Trophoblast cell (in vitro differentiated cells and primary cell): ENCODE results near the gene GSTP1.

Source experiments
- DNase-seq, 2 donors: peaks; one replicate each; pipeline ENCODE4 v3.0.0-alpha.2; 2016
- H2AFZ ChIP-seq: 2 replicates; pipeline ENCODE4 v1.6.1; 2013; ENCODE audit warnings: low read length, moderate library complexity, mild to moderate bottlenecking; ENCODE audit not compliant: insufficient read depth, poor library complexity
- H2AK5ac ChIP-seq: 2 replicates; pipeline ENCODE4 v1.6.1; 2013; ENCODE audit warnings: mild to moderate bottlenecking, low read length
- H2BK120ac ChIP-seq: 2 replicates; pipeline ENCODE4 v1.6.1; 2013; ENCODE audit warnings: low read length, mild to moderate bottlenecking, moderate library complexity; ENCODE audit not compliant: insufficient read depth, poor library complexity
- H2BK12ac ChIP-seq: 2 replicates; pipeline ENCODE4 v1.6.1; 2013; ENCODE audit warnings: mild to moderate bottlenecking, low read length, moderate library complexity
- H2BK5ac ChIP-seq: 2 replicates; pipeline ENCODE4 v1.6.1; 2013; ENCODE audit warnings: low read length, low read depth, moderate library complexity, mild to moderate bottlenecking; ENCODE audit not compliant: poor library complexity
- H3K14ac ChIP-seq: 2 replicates; pipeline ENCODE4 v1.6.1; 2013; ENCODE audit warnings: mild to moderate bottlenecking, low read length
- H3K18ac ChIP-seq: 2 replicates; pipeline ENCODE4 v1.6.1; 2013; ENCODE audit warnings: mild to moderate bottlenecking, low read length
- H3K23ac ChIP-seq: 2 replicates; pipeline ENCODE4 v1.6.1; 2013; ENCODE audit warnings: low read length
- H3K27ac ChIP-seq: 2 replicates; pipeline ENCODE4 v1.5.1; 2013; ENCODE audit warnings: low read depth, mild to moderate bottlenecking, inconsistent platforms, low read length, moderate library complexity
- H3K27me3 ChIP-seq: 2 replicates; pipeline ENCODE4 v1.6.1; 2013; ENCODE audit warnings: inconsistent platforms, mild to moderate bottlenecking, low read length, moderate library complexity; ENCODE audit not compliant: insufficient read depth
- H3K36me3 ChIP-seq, 2 experiments: 1 replicate in 1 of 2; 2 replicates in 1 of 2; pipeline ENCODE4 v1.6.1; 2013; ENCODE audit warnings: low read length in 2 of 2, mild to moderate bottlenecking in 2 of 2, moderate library complexity in 1 of 2; ENCODE audit not compliant: insufficient read depth in 2 of 2, control insufficient read depth in 1 of 2
- H3K4ac ChIP-seq: 2 replicates; pipeline ENCODE4 v1.6.1; 2013; ENCODE audit warnings: low read depth, mild to moderate bottlenecking, low read length, moderate library complexity
- H3K4me1 ChIP-seq, 2 experiments: 1 replicate in 1 of 2; 2 replicates in 1 of 2; pipeline ENCODE4 v1.6.1; 2013; ENCODE audit warnings: low read length in 2 of 2, mild to moderate bottlenecking in 2 of 2, moderate library complexity in 1 of 2; ENCODE audit not compliant: insufficient read depth in 2 of 2, control insufficient read depth in 1 of 2
- H3K4me2 ChIP-seq: 2 replicates; pipeline ENCODE4 v1.6.1; 2013; ENCODE audit warnings: inconsistent platforms, mild to moderate bottlenecking, low read length, moderate library complexity
- H3K4me3 ChIP-seq: 2 replicates; pipeline ENCODE4 v1.5.1; 2013; ENCODE audit warnings: mild to moderate bottlenecking, low read depth, low read length, inconsistent platforms
- H3K79me1 ChIP-seq: one replicate; pipeline ENCODE4 v1.6.1; 2013; ENCODE audit warnings: low read length
- H3K79me2 ChIP-seq: 2 replicates; pipeline ENCODE4 v1.6.1; 2013; ENCODE audit warnings: low read length, mild to moderate bottlenecking; ENCODE audit not compliant: control insufficient read depth, insufficient read depth, poor library complexity
- H3K9ac ChIP-seq: 2 replicates; pipeline ENCODE4 v1.6.1; 2013; ENCODE audit warnings: mild to moderate bottlenecking, low read length
- H3K9me3 ChIP-seq: 2 replicates; pipeline ENCODE4 v1.6.1; 2013; ENCODE audit warnings: low read depth, mild to moderate bottlenecking, control low read depth, inconsistent platforms, low read length; ENCODE audit not compliant: insufficient read depth
- H4K12ac ChIP-seq: 2 replicates; pipeline ENCODE4 v1.6.1; 2013; ENCODE audit warnings: low read depth, mild to moderate bottlenecking, low read length, moderate library complexity
- H4K8ac ChIP-seq: 2 replicates; pipeline ENCODE4 v1.6.1; 2013; ENCODE audit warnings: low read depth, mild to moderate bottlenecking, low read length, moderate library complexity
- H4K91ac ChIP-seq: one replicate; pipeline ENCODE4 v1.6.1; 2013; ENCODE audit warnings: low read depth, mild to moderate bottlenecking, low read length, moderate library complexity
- WGBS: extraction: QIAGEN DNeasy Blood & Tissue Kit; methylation state at CpG from one replicate; pipeline ENCODE4 v1.1.7; 2013; ENCODE audit warnings: missing lambda C conversion rate; ENCODE audit not compliant: insufficient read length, insufficient coverage; ENCODE audit errors: extremely low coverage; 5-methylcytosine and 5-hydroxymethylcytosine counted together

GSTP1 gene

GRCh38 chr11:67538823-67539505, 44.6 kb upstream of the GSTP1 start:
- H3K79me1 ChIP-seq, result no peaks in the 10 kb centered on the region
- H4K91ac ChIP-seq, result no peak overlapping the region
- no peak overlapping the region for H3K23ac ChIP-seq
- H3K36me3 ChIP-seq, result no peaks in the 10 kb centered on the region
- H2BK120ac ChIP-seq, result no peak overlapping the region
- H2AFZ ChIP-seq, result no peak overlapping the region
- no peak overlapping the region for H4K8ac ChIP-seq
- no peaks in the 10 kb centered on the region for H3K4me1 ChIP-seq
- no peak overlapping the region for H2AK5ac ChIP-seq
- H3K18ac ChIP-seq, result no peak overlapping the region
- no peak overlapping the region for H4K12ac ChIP-seq
- no CpG with 5 or more reads among the region's 10 CpGs for WGBS
- DNase-seq, result no peak
- no peak overlapping the region for H3K4ac ChIP-seq
- no peak overlapping the region for H2BK5ac ChIP-seq
- peaks cover 3% of the 10 kb centered on the region for H3K9me3 ChIP-seq
- H3K4me2 ChIP-seq, result no peak overlapping the region
- no peak overlapping the region for H2BK12ac ChIP-seq
- no peak overlapping the region for H3K14ac ChIP-seq
- H3K79me2 ChIP-seq, result no peaks in the 10 kb centered on the region
- H3K27ac ChIP-seq, result no peak overlapping the region
- H3K9ac ChIP-seq, result no peak overlapping the region
- H3K4me3 ChIP-seq, result no peak overlapping the region
- no peaks in the 10 kb centered on the region for H3K27me3 ChIP-seq

GRCh38 chr11:67539550-67539949, 44.1 kb upstream of the GSTP1 start:
- Histone ChIP-seq H4K8ac (no peak overlapping the region), H3K27me3 (no peaks in the 10 kb centered on the region), H4K91ac (no peak overlapping the region), H2AK5ac (no peak overlapping the region), H4K12ac (no peak overlapping the region), H2BK12ac (no peak overlapping the region), H3K14ac (no peak overlapping the region), H3K4me3 (no peak overlapping the region), H3K79me2 (no peaks in the 10 kb centered on the region), H3K18ac (no peak overlapping the region), H3K4ac (no peak overlapping the region), H3K4me1 (no peaks in the 10 kb centered on the region), H2BK5ac (no peak overlapping the region), H3K79me1 (no peaks in the 10 kb centered on the region), H3K4me2 (no peak overlapping the region), H3K9me3 (peaks cover 3% of the 10 kb centered on the region), H3K9ac (no peak overlapping the region), H2AFZ (no peak overlapping the region), H3K36me3 (no peaks in the 10 kb centered on the region), H3K23ac (no peak overlapping the region), H3K27ac (no peak overlapping the region), H2BK120ac (no peak overlapping the region)
- no peak for DNase-seq
- no CpG with 5 or more reads among the region's 4 CpGs for WGBS

GRCh38 chr11:67541198-67541597, 42.4 kb upstream of the GSTP1 start:
- H3K4me1 ChIP-seq, result no peaks in the 10 kb centered on the region
- WGBS, result no CpG with 5 or more reads among the region's 6 CpGs
- H3K27ac ChIP-seq, result no peak overlapping the region
- H4K8ac ChIP-seq, result no peak overlapping the region
- no peak overlapping the region for H3K9ac ChIP-seq
- no peak overlapping the region for H2BK120ac ChIP-seq
- H3K23ac ChIP-seq, result no peak overlapping the region
- no peak overlapping the region for H3K18ac ChIP-seq
- H3K79me1 ChIP-seq, result no peaks in the 10 kb centered on the region
- no peaks in the 10 kb centered on the region for H3K27me3 ChIP-seq
- H4K91ac ChIP-seq, result no peak overlapping the region
- DNase-seq, result no peak
- H4K12ac ChIP-seq, result no peak overlapping the region
- H2BK12ac ChIP-seq, result no peak overlapping the region
- H3K4me3 ChIP-seq, result no peak overlapping the region
- H3K4ac ChIP-seq, result no peak overlapping the region
- H2AK5ac ChIP-seq, result no peak overlapping the region
- no peak overlapping the region for H2AFZ ChIP-seq
- H3K79me2 ChIP-seq, result no peaks in the 10 kb centered on the region
- H3K9me3 ChIP-seq, result peaks cover 2% of the 10 kb centered on the region
- H3K14ac ChIP-seq, result no peak overlapping the region
- no peaks in the 10 kb centered on the region for H3K36me3 ChIP-seq
- H2BK5ac ChIP-seq, result no peak overlapping the region
- no peak overlapping the region for H3K4me2 ChIP-seq

GRCh38 chr11:67542169-67542568, 41.4 kb upstream of the GSTP1 start:
- H4K12ac ChIP-seq, result no peak overlapping the region
- no peak overlapping the region for H3K4me3 ChIP-seq
- no peak overlapping the region for H2BK5ac ChIP-seq
- peaks cover 2% of the 10 kb centered on the region for H3K9me3 ChIP-seq
- no CpG with 5 or more reads among the region's 3 CpGs for WGBS
- no peak overlapping the region for H3K4ac ChIP-seq
- no peak overlapping the region for H2AFZ ChIP-seq
- H3K23ac ChIP-seq, result no peak overlapping the region
- no peak overlapping the region for H3K4me2 ChIP-seq
- H4K91ac ChIP-seq, result no peak overlapping the region
- no peak overlapping the region for H2AK5ac ChIP-seq
- H3K27me3 ChIP-seq, result no peaks in the 10 kb centered on the region
- H3K9ac ChIP-seq, result no peak overlapping the region
- no peak for DNase-seq
- H3K18ac ChIP-seq, result no peak overlapping the region
- no peak overlapping the region for H3K27ac ChIP-seq
- no peaks in the 10 kb centered on the region for H3K79me1 ChIP-seq
- no peaks in the 10 kb centered on the region for H3K36me3 ChIP-seq
- no peak overlapping the region for H2BK12ac ChIP-seq
- H3K14ac ChIP-seq, result no peak overlapping the region
- H2BK120ac ChIP-seq, result no peak overlapping the region
- H3K79me2 ChIP-seq, result no peaks in the 10 kb centered on the region
- no peak overlapping the region for H4K8ac ChIP-seq
- no peaks in the 10 kb centered on the region for H3K4me1 ChIP-seq
